ENCODE data around the gene MYO10. TPM values are rescaled to one million over a fixed set of nuclear protein-coding genes. Genes with fewer than 3 reads are reported as not detected.

MYO10 gene
- total RNA-seq, 1 donor from 2014 or later: 19.7 TPM

GRCh38 chr5:16943846-16944678, 8.0 kb upstream of the MYO10 start:
- no peak for DNase-seq (ENCODE audit: low spot score)

GRCh38 chr5:16937503-16938161, 1.5 kb upstream of the MYO10 start:
- DNase-seq (ENCODE audit: low spot score): no peak

GRCh38 chr5:16936989-16937438, 926 bp upstream of the MYO10 start:
- peak; percentile 51 for DNase-seq (ENCODE audit: low spot score)

- DNase-seq (ENCODE audit: low spot score): peak; percentile 50
Observed at GRCh38 chr5:16935231-16936149, 598 bp downstream of the MYO10 start.

- no peak for DNase-seq (ENCODE audit: low spot score)
Observed at GRCh38 chr5:16934677-16935153, 1.4 kb downstream of the MYO10 start.

GRCh38 chr5:16934123-16934522, 2.0 kb downstream of the MYO10 start:
- peak; percentile 46 for DNase-seq (ENCODE audit: low spot score)

- DNase-seq (ENCODE audit: low spot score): no peak
Observed at GRCh38 chr5:16933337-16933736, 2.8 kb downstream of the MYO10 start.

GRCh38 chr5:16932401-16932800, 3.7 kb downstream of the MYO10 start:
- no peak for DNase-seq (ENCODE audit: low spot score)

- DNase-seq (ENCODE audit: low spot score): peak; percentile 69
Observed at GRCh38 chr5:16931334-16932110, 4.6 kb downstream of the MYO10 start.

GRCh38 chr5:16930496-16930895, 5.6 kb downstream of the MYO10 start:
- no peak for DNase-seq (ENCODE audit: low spot score)

GRCh38 chr5:16929831-16930230, 6.3 kb downstream of the MYO10 start:
- no peak for DNase-seq (ENCODE audit: low spot score)

- no peak for DNase-seq (ENCODE audit: low spot score)
Observed at GRCh38 chr5:16929347-16929746, 6.7 kb downstream of the MYO10 start.

- DNase-seq (ENCODE audit: low spot score): no peak
Observed at GRCh38 chr5:16927613-16928012, 8.5 kb downstream of the MYO10 start.

GRCh38 chr5:16926417-16926816, 9.7 kb downstream of the MYO10 start:
- DNase-seq (ENCODE audit: low spot score): no peak

GRCh38 chr5:16924206-16924605, 11.9 kb downstream of the MYO10 start:
- DNase-seq (ENCODE audit: low spot score): no peak

- no peak for DNase-seq (ENCODE audit: low spot score)
Observed at GRCh38 chr5:16922430-16922829, 13.7 kb downstream of the MYO10 start.

GRCh38 chr5:16921211-16921610, 14.9 kb downstream of the MYO10 start:
- DNase-seq (ENCODE audit: low spot score): no peak

- DNase-seq (ENCODE audit: low spot score): no peak
Observed at GRCh38 chr5:16920109-16920816, 15.8 kb downstream of the MYO10 start.

- no peak for DNase-seq (ENCODE audit: low spot score)
Observed at GRCh38 chr5:16918891-16919671, 17.0 kb downstream of the MYO10 start.

GRCh38 chr5:16918156-16918555, 17.9 kb downstream of the MYO10 start:
- DNase-seq (ENCODE audit: low spot score): no peak

Measured in ureter (tissue), 1 donor.